ENCODE measurements around the gene GFRA1.

GRCh38 chr10:116155191-116155590 is 117.8 kb downstream of the GFRA1 start:
- TF ChIP-seq CTCF (IDR thresholded peaks at IDR 0.05) (no peak), EZH2 (IDR thresholded peaks at IDR 0.05; ENCODE audit: borderline replicate concordance, insufficient read depth, low read depth, low read length, poor library complexity, severe bottlenecking) (no peak)

Data from B cell (primary cell).